GM21515 (cell line): ENCODE measurements around the gene SOCS2.
A peak's percentile ranks its signal among the peaks of the same experiment; 100 is the strongest.
"Not testable (repeated sequence)": the region's sequence is repeated elsewhere in the genome, so short reads cannot be mapped to it uniquely, and the experiment has no call there.

Experiments
- ATAC-seq: cut with Tn5 transposase; IDR thresholded peaks from one replicate; pipeline ENCODE4 v1.9.1; 2021; ENCODE audit not compliant: unreplicated experiment

Gene SOCS2

DNA sequence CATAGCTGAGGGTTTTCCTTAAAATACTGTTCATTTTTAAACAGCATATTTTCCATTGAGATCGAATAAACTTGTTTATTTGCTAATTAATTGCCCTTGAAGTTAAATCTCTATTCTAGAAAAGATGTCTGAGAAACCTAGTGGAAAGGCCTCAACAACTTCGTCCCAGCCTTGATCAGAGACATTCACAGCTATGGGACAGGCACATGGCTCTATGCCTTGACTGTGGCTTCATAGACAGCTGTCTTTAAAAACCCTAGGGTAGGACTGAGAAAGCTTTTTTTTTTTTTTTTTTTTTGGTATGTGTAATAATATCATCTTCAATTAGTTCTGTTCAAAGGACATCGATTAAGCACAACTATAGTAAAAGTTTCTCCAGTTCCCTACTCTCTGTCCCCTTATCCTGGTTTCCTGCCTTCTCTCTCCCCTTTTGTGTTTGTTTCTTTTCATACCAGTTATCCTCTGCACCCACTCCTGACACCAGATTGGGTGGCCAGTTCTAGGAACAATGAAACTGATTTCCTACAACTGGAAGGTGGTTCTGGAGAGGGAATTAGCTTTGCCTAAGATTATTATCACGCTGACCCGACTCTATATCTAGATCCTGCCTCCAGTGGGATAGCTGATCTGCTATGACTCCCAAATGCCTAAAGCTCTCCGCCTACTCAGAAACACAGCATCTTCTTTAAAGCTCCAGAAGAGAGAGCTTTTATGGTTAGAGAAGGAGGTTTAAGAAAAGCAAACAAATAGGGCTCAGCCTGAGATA lies 20.3 kb downstream of the SOCS2 start:
- no peak for ATAC-seq

DNA sequence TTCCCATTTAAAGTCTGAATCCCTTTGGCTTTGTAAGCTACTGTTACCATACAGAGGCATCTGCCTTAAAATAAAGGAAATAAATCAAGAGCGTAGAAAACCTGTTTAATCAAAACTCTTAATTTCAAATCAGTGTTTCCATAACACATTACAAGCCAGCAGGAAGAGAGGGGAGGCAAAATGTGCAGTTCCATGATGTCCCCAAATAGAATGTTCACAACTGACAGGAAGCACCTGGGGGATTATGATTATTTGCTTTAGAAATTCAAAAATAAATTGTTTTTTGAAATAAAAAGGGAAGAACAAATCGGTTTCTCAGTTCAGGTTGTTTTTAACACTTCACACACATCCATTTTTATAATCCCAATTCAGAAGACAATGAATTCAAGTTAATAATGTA lies 21.4 kb downstream of the SOCS2 start:
- no peak for ATAC-seq

GRCh38 chr12:93594766-93595311 lies 22.4 kb downstream of the SOCS2 start:
- ATAC-seq = no peak

- ATAC-seq = no peak
Observed at GRCh38 chr12:93595351-93595750, 22.9 kb downstream of the SOCS2 start.

DNA sequence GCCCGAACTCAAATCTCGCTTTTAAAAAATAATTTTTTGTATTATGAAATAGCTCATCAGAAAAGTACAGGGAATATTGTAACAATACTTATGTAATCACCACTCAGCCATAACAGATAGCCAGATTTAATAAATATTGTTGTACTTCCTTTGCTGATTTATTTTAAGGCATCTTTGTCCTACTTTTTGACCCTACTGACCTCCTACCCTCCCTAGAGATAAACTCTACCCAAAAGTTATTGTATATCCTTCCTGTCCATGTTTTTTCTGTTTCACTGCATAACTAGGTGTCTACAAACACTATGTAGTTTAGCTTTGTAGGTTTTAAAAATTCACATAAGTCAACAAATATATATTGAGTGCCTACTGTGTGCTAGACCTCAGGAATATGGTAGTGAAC lies 25.1 kb downstream of the SOCS2 start:
- ATAC-seq = no peak

- no peak for ATAC-seq
Observed at GRCh38 chr12:93599192-93599591, 26.7 kb downstream of the SOCS2 start.

GRCh38 chr12:93601591-93601990 lies 29.1 kb downstream of the SOCS2 start:
- no peak for ATAC-seq

GRCh38 chr12:93602897-93603668 lies 30.6 kb downstream of the SOCS2 start:
- no peak for ATAC-seq

GRCh38 chr12:93603762-93604161 lies 31.3 kb downstream of the SOCS2 start:
- ATAC-seq = no peak

DNA sequence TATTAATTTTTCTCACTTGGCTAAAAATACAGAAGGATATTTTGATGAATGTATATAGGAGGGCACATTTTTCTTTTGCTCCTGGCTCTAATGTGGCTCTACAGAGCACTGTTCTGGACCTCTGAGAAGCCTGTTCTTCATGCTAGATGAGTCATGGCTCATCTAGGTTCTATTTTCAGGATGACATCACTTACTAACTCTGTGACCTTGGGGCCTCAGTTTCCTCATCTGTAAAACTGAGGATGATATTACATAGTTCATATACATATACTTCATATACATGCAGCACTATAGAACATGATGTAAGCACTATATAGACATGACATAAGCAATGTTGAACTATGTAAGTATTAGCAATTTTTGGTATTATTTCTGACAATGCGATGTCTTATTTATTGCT lies 35.8 kb downstream of the SOCS2 start:
- ATAC-seq = no peak

GRCh38 chr12:93609281-93610192 lies 37.1 kb downstream of the SOCS2 start:
- no peak for ATAC-seq

DNA sequence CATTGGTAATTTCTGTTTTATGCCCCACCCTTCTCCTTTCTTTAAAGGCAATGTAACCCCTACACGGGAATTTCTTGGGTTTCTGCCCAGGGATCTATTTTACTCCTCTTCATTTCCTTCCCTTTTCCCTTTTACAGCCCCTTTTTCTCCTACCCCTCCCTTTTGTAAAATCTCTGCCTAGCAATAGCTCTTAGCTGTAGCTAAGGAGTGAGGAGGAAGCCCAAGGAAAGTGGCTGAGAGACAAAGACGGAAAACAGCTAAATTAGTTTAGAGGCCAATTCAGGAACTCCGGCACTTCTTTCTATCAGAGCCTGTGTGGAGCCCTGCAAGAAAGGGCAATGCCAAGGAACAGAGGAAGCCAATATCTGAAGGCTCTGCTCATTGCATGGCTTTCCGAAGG lies 40.3 kb downstream of the SOCS2 start:
- no peak for ATAC-seq

GRCh38 chr12:93614917-93615596 lies 42.6 kb downstream of the SOCS2 start:
- ATAC-seq = no peak

DNA sequence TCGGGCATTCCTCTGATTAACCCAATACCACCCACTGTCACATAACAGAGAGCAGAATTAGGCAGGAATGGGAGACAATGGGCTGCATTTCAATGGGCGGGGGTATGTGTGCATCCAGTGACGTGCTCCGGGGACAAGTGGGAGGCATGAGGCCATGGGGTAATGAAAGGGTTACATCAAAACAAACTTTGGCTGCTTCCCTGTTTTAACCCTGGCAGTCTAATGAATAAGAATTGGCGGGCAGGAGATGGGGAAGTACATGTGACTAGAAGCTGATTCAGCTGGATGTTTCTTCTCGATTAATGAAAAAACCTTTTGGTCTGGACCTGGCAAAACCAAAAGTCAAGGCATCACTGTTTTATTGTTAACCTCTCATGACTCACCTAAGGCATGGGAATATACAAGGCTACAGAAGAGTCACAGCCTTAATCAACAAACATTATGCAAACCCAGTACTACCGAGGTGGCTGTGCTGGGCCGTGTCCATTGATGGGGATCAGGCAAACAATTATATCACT lies 44.2 kb downstream of the SOCS2 start:
- ATAC-seq = no peak

DNA sequence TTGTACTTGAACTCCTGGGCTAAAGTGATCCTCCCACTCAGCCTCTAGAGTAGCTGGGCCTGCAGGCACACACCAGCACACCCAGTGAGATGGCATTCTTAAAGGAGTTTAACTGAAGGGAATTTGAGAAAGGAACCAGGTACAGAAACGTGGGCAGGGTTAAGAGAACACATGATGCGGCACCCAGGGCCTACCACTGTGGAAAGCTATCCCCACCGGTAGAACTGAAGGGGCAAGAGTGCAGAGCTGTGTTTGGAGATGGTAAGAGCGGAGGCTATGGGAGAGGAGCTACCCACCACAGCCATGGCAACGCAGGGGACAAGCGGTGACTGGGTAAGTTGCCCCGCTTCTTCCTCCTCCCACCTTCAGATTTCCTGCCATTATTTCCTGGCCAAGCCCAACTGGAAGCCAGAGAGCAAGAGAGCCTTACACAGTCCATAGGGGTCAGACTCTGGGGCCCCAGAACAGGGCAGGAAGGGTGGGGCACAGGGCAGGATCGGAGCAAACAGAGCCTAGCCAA lies 46.5 kb downstream of the SOCS2 start:
- ATAC-seq = no peak

- no peak for ATAC-seq
Observed at GRCh38 chr12:93621986-93622385, 49.5 kb downstream of the SOCS2 start.

DNA sequence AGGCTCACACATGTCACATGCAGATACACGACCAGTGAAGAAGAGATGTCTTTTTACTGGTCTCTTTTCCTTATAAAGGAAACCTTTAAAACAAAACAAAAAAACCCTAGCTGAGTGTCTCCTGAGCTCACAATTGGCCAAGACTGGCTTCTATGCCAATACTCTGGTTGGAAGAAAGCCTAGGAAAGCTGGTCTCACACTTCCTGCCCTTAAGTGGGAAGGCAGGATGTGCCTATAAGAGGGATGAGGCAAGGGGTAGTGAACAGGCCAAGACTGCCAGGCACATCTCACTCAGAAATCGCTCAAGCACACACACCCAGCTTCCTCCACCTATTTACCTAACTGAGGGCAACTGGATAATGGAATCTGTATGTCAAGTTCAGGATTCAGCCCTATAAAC lies 50.0 kb downstream of the SOCS2 start:
- ATAC-seq = no peak

GRCh38 chr12:93624595-93625294 lies 52.3 kb downstream of the SOCS2 start:
- ATAC-seq = peak; percentile 65

DNA sequence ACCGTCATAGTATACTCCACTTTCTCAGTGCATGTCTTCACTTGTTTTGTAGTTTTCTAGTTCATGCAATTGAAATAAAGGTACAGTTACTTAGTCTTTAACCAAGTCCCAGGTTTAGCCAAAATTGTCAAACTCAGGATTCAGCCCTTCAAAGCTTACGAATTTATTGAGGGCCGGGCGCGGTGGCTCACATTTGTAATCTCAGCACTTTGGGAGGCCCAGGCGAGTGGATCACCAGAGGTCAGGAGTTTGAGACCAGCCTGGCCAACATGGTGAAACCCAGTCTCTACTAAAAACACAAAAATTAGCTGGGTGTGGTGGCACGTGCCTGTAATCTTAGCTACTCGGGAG lies 52.8 kb downstream of the SOCS2 start:
- ATAC-seq = not testable (repeated sequence)

DNA sequence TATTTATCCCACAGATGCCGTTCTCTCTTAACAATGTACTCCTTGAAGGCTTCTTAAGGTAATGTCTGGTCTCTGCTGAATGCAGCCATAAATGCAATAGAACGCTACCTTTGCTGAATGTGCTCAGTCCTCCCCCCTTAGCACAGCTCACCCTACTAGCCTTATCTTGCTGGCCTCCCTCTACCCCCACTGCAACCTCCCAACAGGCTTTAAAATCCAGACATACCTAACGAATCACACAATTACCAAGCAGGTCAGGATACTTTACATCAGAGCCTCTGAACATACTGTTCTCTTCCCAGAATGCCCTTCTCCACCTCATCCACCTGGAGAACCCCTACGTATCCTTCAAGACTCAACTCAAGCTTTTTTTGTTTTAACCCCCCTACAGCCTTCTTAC lies 53.7 kb downstream of the SOCS2 start:
- no peak for ATAC-seq
